ENCODE results near the gene TCN2.
"Not testable (repeated sequence)": the region's sequence is repeated elsewhere in the genome, so short reads cannot be mapped to it uniquely, and the experiment has no call there.

The TCN2 gene

DNA sequence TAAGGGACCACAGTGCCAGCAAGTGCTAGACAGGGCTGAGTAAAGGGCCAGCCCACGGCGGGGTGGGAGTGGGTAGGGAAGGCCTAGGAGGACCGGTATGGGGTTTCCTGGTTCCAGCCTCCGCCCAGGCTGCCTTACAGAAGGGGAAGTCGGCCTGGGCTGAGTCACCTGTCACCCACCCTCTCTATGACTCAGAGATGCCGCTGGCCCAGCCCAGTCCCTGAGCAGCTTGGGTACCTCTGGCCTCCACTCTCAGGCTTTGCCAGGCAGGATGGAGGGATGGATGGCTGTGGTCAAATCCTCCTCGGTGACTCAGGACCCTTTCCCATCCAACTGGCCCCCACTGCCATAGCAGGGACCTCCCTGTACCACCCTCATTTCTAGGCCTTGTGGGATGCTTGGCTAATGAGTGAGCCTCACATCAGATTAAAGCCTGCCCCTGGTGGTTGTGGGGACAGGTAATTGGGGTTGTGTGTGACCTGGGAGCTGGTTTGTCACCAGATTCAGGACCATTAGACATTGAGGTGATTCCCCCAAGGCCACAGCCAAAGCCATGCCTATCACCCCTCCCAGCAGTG is 42.5 kb downstream of the TCN2 start:
- FAIRE-seq: no peak

DNA sequence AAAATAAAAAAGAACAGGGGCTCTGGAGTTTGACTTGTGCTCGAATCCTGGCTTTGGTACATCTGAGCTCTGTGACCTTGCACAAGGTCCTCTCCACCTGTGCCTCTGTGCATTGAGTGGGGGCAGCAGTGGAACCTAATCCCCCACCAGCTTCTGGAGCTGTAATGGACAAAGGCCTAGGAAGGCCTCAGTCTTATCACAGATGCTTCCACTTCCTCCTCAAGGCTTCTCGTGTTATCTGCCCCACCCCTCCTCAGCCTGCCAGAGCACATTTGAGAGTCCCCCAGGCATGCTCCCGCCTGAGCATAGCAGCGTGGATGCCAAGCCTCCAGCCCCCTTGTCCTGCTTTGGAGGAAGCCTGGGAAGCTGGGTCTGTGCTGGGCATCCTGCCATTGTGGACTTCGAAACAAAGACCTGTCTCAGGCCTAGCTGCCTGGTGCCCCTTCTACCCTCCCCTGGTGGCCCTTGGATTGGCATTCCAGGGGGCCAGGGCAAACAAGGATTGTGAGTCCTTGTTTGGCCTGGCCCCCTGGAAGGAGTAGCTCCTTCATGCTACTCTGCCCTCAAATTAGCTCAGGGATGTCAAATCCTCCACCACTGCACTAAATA is 43.6 kb downstream of the TCN2 start:
- no peak for FAIRE-seq

DNA sequence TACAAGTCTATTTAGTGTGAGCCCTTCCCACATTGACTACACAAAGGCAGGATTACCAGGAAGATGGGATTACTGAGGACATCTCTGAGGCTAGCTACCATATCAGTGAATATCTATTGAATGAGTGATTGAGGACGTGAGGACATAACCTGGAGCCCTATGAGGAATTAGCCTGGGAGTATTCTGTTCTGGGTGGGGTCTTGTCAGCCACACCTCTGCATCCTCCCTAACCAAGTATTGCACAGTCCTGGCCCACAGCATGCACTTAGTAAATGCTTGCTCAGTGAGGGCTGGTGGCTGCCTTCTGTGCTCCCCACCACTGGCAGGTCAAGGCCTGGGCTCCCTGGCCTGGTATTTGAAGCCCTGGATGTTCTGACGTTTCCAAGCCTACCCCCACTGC is 45.9 kb downstream of the TCN2 start:
- FAIRE-seq: no peak

DNA sequence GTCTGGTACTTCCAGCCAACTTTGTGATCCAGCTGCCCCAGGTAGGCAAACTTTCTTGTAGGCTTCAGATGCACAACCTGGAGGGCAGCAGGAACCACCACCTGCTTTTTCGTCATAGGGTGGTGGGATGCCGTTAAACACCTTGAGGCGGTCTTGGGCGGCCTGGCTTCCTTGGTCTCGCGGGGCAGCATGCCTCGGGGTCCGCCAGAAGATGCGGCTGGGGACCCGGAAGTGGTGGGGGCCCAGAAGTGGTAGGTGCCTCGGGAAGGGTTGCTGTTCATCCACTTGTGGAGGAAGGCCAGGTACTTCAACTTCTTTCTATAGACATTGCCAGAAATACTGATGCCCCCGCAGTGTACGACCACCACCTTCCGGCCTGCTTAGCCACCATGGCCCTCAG is 47.4 kb downstream of the TCN2 start:
- FAIRE-seq: no peak

DNA sequence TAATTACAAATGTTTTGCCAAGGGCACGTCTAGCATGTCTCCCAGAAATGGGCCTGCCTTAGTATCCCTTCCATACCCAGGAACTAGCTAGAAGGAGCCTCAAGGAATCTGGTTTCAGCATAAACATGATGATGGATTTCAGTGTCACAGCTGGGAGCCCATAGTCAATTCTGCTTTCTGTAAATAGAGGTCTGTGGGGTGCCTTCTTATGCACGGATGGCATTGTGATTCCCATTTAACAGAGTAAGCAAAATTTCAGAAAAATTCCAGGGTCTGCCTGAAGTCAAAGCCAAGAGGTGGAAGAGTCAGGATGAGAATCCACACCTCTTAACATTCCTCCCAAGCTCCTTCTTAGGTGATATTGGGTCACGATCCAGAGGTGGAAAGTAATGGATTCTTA is 48.6 kb downstream of the TCN2 start:
- no peak for FAIRE-seq

DNA sequence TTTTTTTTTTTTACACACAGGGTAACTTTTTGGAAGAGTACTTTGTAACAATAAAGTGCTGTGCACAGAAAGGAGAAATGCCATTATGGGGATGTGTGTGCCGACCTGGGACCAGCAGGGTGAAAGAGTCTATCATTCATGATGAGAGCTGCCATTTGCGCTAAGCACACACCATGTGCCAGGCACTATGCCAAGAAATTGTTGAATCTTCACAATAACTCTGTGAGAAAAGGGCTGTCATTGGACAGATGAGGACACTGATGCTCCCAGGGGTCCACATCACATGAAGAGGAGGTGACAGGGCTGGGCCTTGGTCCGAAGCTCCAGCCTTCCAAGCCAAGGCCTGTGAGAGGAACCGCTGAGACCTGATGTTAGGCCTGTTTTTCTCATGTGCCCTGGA is 55.1 kb downstream of the TCN2 start:
- FAIRE-seq: no peak

DNA sequence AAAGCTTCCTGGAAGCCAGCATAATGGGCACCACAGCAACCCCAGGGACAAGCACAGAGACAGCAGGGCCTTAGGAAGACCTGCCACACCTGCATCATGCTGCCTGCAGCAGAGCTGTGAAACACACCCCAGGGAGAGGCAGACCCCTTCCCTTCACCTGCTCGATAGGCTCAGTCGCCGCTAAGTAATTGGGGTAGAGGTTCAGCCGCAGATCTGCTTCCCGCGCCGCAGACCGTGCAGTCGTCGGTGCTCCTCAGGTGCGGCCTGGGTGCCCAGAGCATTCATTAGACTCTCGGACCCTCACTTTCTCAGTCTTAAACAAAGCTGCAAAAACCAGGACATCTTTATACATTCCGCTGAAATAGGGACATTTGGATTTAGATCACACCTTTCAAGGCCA is 57.8 kb downstream of the TCN2 start:
- FAIRE-seq: no peak

DNA sequence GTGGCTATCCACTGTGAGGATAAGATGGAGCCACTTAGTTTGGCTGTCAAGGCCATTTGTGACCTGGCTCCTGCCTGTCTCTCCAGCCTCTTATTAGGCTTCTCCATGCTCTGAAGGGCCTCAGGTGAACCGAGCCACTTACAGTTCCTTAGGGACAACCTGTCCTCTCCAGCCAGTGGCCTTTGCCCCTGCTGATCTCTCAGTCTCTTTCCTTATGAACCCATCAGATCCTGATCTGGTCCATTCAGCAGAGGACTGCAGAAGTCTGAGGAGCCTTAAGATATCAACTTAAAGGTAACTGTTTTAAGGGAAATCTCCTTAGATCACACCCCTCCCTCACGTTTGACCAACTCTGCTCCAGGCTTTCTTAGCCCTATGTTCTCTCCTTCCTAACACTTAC is 58.3 kb downstream of the TCN2 start:
- no peak for FAIRE-seq

DNA sequence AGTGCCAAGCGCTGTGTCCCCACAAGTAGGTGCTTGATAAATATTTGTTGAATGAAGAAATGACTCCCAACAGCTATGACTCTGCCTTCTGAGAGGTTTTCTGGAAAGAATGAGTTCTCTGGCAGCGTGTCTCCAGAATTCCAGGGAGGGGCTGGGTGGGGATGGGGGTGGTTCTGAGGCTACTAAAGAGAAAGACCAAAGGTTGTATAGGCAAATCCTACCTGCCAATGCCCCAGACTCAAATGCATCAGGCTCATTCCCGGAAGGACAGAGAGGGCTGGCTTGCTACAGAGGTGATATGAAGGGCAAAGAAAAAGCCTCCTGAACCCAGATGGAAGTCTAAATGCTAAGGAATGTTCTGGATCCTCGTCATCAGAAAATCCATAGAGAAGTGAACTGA is 58.8 kb downstream of the TCN2 start:
- FAIRE-seq: no peak

DNA sequence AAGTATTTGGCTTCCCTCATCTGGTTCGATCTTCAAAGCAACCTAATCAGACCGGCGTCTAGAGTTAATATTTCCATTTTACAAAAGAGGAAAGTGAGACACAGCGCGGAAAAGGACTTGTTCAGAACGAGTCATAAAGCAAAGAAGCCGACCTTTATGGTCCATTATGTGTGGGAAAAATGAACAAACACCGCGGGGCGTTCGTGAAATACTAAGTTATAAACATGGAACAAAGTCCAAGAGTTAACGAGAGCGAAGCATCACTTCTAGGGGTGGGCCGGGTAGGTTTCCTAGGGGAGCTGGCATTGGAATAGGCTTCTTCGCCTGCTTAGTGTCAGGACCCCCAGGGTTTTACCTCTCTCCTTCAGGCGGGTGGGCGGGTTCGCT is 60.1 kb downstream of the TCN2 start:
- no peak for FAIRE-seq

DNA sequence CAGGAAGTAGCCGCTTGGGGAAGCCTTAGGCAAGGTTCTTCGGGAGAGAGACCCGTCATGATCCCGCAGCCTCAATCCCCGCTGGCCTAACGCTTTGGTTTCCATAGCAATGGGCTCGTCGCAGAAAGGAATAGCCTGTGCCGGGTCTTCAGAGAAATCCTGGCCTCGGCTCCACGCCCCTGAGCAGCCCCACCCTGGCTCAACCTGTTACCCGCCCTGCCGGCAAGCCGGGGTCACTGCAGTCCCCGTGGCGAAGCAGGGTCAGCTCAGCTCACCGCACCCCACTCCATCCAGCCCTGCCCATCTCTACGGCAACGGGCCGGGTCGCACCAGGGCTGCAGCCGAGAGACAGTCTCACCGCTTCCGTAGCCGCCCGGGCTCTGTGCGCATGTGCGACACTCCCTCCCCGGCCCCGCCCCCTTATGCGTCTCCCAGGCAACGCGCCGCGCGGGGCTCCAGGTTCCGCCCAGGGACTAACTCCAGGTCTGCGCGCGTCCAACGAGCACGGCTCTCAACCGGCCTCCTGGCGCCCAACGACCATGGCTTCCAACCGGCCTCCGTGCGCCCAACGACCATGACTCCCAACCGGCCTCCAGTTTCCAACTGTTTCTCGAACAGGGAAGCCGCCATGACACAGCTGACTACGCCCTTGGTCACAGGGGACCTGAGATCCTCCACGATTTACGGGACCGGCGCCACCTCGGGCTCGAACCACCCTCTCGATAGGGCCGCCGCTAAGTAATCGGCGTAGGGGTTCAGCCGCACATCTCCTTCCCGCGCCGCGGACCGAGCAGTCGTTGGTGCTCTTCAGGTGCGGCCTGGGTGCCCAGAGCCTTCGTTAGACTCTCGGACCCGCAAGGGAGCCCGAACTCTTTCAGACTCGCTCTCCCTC is 60.8 kb downstream of the TCN2 start, which contains the start of gene DUSP18:
Gene DUSP18, minus strand, starts transcription at position 382 of the 892 bp plus-strand sequence. CDS start 3,872 bp downstream, outside the sequence.
- peak; percentile 21 for FAIRE-seq

DNA sequence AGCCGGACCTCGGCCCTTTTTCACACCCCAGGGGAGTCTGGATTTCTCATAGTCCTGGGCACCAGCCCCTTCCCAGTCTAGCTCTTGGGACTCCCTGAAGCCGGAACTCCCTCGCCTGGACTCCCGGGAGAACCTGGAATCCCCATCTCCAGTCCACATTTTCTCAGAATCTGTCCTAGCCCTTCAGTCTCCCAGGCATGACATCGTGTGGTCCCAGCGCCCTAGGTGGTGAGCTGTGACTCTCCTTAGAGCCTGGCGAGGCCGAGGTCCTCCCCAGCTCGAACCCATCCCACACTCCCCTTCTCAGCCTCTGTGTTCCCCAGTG is 61.4 kb downstream of the TCN2 start:
- FAIRE-seq: no peak

DNA sequence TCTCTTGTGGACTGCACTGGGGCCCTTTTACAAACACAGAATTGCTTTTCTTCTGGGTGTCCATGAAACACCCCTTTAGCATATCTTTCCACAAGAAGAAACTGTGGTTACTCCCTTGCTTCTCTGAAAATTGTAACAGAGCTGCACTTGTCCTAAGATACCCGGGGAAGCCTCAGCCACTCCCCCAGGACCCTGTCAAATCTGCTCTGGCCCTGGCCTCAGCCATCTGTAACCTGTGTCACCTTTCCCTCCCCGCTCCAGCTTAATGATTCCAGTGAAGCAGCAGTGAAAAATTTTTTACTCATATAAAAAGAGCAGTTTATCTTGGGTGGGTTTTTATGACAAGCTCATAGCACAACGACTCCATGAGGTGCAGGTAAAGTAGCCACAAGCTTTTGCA is 64.1 kb downstream of the TCN2 start:
- FAIRE-seq: no peak

DNA sequence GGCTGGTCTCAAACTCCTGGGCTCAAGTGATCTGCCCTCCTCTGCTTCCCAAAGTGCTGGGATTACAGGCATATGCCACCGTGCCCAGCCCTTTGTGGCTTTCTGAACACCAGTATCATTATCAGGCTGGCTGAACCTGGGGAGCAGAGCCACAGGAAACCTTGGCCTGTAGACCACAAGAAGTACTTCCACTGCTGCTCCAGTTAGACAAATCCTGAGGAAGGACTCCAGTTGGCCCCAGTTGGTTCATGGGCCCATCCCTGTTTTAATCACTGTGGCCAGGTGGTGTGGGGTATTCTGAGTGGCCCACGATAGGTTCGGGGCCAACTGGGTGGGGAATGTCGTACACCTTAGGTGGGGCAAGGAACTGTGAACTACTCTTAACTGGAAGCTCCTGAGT is 66.2 kb downstream of the TCN2 start:
- FAIRE-seq: no peak

DNA sequence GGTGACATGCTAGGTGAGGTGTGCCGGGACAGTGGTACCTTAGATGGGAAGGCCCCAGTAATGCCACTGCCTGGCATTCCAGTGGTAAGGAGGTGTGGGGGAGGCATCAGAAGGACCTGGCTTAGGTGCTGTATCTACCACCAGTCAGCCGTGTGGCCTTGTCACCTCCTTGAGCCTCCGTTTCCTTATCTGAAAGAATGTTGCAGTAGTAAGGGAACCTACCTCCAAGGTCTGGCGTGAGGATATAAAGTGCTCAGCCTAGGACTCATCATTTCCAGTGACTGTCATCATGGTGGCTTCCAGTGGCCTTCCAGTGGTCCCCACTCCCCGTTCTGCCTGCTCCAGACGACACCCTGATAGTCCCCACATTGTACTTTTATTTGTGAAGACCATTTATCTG is 67.5 kb downstream of the TCN2 start:
- no peak for FAIRE-seq

DNA sequence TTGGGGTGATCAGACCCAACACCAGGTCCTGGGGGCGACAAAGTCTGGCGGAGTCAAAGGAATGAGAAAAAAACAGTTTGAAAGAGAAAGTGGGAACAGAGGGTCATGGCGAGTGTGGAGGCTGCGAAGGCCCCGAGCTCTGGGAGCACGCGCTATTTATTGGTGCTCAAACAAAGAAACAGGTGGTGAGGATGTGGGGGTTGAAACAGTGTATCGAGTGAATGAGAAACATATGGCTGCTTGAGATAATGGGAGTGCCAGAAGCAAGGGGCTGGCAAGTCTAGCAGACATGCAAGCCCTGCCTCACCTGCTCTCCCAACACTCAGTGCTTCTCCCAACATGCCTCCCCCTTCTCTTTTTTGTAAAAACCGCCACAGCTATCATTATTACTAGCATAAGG is 68.5 kb downstream of the TCN2 start:
- no peak for FAIRE-seq

DNA sequence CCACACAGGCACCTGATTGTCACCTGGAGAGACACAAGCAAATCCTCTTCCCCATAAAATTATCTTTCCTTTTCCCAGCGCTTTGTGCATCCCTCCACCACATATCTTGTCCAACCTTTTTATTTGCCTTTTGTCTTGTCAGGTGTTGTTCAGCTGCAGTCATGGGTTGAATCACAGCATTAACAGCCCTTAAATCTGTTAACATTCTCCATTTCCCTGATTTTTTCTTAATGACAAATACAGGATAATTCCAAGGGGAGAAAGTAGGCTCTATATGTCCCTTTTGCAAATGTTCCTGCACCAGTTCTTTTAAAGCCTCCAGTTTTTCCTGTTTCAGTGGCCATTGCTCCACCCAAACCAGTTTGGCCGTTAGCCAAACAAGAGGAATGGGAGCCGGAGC is 69.6 kb downstream of the TCN2 start:
- not testable (repeated sequence) for FAIRE-seq

Measured in endometrium (tissue), 2 donors.